Inferior parietal cortex (tissue), 1 donor: ENCODE measurements around the gene KDR.

Source experiments
- DNase-seq: peaks from one replicate; pipeline ENCODE4 v3.0.0-alpha.2; 2016; ENCODE audit errors: extremely low spot score

The KDR gene

GRCh38 chr4:55125087-55125721 is at the start of gene KDR:
Gene KDR, minus strand, starts transcription at chr4:55125595. Its CDS starts 302 bp downstream, at chr4:55125293.
- DNase-seq, result no peak

- DNase-seq, result no peak
Measured at GRCh38 chr4:55173580-55173979, 48.2 kb upstream of the KDR start.

- DNase-seq, result no peak
Measured at GRCh38 chr4:55172694-55173287, 47.4 kb upstream of the KDR start.

GRCh38 chr4:55170462-55170861 is 45.1 kb upstream of the KDR start:
- no peak for DNase-seq

GRCh38 chr4:55169352-55169961 is 44.1 kb upstream of the KDR start:
- DNase-seq, result no peak

GRCh38 chr4:55162396-55162795 is 37.0 kb upstream of the KDR start:
- DNase-seq, result no peak

GRCh38 chr4:55161739-55162138 is 36.3 kb upstream of the KDR start:
- no peak for DNase-seq

- DNase-seq, result no peak
Measured at GRCh38 chr4:55159851-55160250, 34.5 kb upstream of the KDR start.

GRCh38 chr4:55158957-55159356 is 33.6 kb upstream of the KDR start:
- no peak for DNase-seq

GRCh38 chr4:55157559-55158277 is 32.3 kb upstream of the KDR start:
- no peak for DNase-seq

- no peak for DNase-seq
Measured at GRCh38 chr4:55154933-55155332, 29.5 kb upstream of the KDR start.

GRCh38 chr4:55154290-55154880 is 29.0 kb upstream of the KDR start:
- no peak for DNase-seq

GRCh38 chr4:55143858-55144257 is 18.5 kb upstream of the KDR start:
- DNase-seq, result no peak

GRCh38 chr4:55138367-55138766 is 13.0 kb upstream of the KDR start:
- no peak for DNase-seq

GRCh38 chr4:55136634-55137033 is 11.2 kb upstream of the KDR start:
- no peak for DNase-seq

GRCh38 chr4:55133951-55134350 is 8.6 kb upstream of the KDR start:
- no peak for DNase-seq

GRCh38 chr4:55132775-55133174 is 7.4 kb upstream of the KDR start:
- no peak for DNase-seq

- no peak for DNase-seq
Measured at GRCh38 chr4:55127521-55127920, 2.1 kb upstream of the KDR start.

GRCh38 chr4:55127053-55127452 is 1.7 kb upstream of the KDR start:
- no peak for DNase-seq

- DNase-seq, result no peak
Measured at GRCh38 chr4:55125763-55126541, 557 bp upstream of the KDR start.

GRCh38 chr4:55124322-55125076 is 896 bp downstream of the KDR start:
- no peak for DNase-seq
